Hematopoietic multipotent progenitor cell treated with erythropoietin and hydrocortisone succinate and interleukin-3 and kit ligand, for 4 days (in vitro differentiated cells): ENCODE measurements around the gene GLP1R.
A peak's percentile ranks its signal among the peaks of the same experiment; 100 is the strongest.

ENCODE experiments used
- DNase-seq: peaks from one replicate; pipeline ENCODE4 v3.0.0-alpha.2; 2015

GLP1R gene

GRCh38 chr6:39048481-39049399 lies at the start of gene GLP1R:
TSS of gene GLP1R (plus strand) at chr6:39048781. CDS start at chr6:39048841, 60 bp downstream.
- DNase-seq, result peak; percentile 42

DNA sequence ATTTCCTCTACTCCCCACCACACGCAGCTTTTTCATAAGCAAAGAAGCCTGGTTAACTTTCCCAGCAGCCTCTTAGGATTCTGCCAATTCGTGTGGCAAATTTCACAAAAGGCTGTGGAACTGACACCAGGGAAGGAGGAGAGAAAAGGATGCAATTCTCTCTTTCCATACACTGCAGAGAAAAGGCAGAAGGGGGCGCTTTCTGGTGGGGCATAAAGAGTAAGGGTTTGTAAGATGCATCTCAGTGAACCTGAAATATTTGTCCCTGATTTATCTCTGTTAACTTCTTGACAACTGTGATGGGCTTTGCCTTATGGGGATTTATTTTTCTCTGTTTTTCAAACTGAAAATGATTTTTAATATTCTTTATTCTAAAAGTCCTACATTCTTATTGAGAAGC lies 45.5 kb upstream of the GLP1R start:
- DNase-seq, result peak; percentile 42

- no peak for DNase-seq
These were observed 45.1 kb upstream of the GLP1R start for GRCh38 chr6:39003492-39003891.

DNA sequence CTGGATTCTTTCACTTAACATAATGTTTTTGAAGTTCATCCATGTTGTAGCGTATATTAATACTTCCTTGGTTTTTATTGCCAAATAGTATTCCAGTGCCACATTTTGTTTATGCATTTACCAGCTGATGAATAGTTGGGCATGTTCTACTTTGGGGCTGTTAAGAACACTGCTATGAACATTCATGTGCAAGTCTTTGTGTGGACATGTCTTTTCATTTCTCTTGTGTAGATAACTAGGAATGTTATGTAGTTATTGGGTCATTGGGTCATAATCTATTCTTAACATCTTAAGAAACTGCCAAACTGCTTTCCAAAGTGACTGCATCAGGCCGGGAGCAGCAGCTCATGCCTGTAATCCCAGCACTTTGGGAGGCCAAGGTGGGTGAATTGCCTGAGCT lies 43.8 kb upstream of the GLP1R start:
- DNase-seq, result no peak

GRCh38 chr6:39005774-39006173 lies 42.8 kb upstream of the GLP1R start:
- DNase-seq, result no peak

DNA sequence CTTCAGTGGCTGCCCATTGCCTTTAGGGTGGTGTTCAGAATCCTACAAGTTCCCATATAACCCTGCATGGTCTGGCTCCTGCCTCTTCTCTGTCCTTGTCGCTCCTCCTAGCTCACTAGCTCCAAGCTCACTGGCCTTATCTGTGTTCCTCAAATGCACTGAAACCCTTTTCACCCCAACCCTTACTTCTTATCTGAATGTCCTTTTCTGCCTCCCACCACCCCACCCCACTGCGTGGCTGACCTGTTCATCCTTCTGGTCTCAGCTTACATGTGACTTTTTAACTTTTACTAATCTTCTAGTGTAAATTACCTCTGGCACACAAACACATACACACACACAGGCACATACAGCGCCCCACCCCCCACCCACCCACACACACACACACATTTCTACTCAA lies 41.0 kb upstream of the GLP1R start:
- DNase-seq, result peak; percentile 76

DNA sequence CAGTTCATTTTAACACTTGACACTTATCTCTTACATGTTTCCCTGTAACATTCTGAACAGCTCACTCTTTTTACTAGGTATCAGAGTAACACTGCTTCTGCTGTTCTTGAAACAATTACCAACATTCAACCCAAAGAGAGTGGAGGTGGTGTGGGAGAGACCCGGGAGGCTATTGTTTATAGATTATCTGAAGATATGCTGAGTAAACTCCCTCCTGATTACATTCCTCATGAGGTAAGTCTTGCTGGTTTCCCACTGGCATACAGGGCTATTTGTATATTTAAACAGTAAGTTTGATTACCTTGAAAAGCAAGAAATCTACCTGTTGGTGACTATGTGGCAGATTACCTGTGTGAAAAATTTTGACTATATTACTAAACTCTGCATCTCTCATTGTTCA lies 39.8 kb upstream of the GLP1R start:
- DNase-seq, result no peak

DNA sequence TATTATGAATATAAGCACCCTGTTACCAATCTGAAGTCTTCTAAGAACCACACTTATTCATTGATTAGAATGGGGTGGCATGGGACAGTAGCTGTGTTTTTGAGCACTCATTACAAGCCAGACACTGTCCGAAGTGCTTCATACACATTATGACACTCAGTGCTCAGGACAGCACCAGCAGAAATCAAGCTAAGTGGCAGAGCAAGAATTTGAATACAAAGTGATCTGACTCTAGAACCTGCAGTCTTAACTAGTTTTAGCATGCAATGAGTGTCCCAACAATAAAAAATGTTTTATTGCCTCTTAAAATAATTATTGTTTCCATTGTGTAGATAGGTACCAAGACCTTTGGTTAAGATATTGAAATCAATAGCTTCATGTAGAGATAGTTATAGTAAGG lies 39.1 kb upstream of the GLP1R start:
- DNase-seq, result no peak

DNA sequence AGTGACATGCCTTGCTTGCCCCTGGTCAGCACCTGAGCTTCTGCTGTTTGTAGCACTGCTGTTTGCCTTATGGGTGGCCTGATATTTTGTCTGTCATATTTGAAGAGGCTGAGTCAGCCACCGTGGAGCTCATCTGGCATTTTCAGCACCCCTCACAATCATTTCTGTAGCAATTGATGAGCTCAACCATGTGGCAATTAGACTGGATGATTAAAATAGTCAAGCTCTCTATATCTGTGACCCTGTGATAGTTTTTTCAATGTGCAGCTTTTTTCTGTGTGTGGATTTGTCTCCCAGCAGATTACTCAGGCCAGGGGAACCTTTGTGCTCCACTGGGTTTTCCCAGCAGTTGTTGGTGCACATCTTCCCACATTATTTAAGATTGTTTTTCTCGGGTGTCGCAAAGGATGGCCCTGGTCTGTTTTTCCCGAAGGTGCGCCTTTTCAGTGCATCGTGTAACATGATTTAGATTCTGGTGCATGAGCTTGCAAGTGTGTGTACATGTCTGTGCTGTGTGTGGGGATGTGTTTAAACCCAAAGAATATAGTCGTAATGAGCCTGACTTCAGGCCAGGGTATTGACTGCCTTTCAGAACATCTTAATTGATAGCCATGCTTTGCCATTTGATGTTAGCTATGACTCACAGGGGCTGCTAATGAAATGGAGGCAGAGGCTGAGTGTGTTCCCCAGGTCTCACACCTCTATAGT lies 31.6 kb upstream of the GLP1R start:
- DNase-seq, result no peak

DNA sequence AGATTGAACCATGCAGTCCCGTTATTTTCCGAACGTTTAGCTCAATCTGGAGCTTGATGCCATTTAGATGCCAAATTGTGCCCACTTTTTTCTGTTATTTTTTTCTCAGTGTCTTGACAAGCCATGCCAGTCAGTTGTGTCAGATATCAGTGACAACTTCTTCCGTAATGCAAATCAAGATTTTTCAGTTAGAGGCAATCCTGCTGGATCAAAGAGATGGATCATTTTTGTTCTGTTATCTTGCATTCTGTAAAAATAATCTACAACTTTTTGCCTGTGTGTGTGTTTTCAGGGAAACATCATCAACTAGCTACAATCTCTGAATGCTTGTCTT lies 31.1 kb upstream of the GLP1R start:
- no peak for DNase-seq

- DNase-seq, result no peak
These were observed 30.5 kb upstream of the GLP1R start for GRCh38 chr6:39018103-39018502.

DNA sequence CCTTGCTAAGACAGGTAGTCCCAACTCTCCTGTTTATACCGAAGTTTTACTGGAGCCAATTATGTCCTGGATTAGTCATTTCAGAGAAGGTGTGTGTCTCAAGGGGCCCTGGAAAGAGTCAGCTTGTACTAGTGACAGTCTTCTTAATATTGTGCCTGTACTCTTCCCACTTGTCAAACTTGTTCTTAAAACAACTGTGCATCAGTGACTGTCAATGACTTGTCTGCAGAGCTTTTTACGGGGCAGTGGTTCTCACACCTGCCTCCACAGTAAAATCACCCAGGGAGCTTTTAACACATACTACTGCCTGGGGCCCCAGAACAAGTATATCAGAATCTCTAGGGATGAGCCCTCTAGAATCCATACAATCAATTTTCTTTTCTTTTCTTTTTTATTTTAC lies 28.4 kb upstream of the GLP1R start:
- no peak for DNase-seq

- no peak for DNase-seq
These were observed 27.5 kb upstream of the GLP1R start for GRCh38 chr6:39021041-39021440.

GRCh38 chr6:39021779-39022178 lies 26.8 kb upstream of the GLP1R start:
- DNase-seq, result no peak

DNA sequence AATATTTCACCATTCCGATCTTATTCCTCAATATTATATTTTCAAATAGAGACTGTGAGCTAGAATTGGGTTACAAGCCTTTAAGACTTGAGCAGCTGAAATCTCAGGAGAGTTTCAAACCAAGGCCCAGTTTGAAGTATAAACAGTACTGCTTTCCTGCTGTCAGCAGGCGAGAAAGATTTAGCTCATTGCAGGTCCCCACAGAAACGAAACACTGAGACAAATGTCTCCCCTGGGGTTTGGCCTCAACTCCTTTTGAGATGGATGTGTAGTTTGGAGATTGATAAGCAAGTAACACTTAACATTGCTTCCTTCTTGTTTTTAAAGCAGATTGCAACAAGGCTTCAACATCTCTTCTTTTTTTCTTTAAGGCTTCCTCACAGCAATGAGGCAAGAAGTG lies 22.4 kb upstream of the GLP1R start:
- no peak for DNase-seq

GRCh38 chr6:39029156-39030011 lies 19.2 kb upstream of the GLP1R start:
- peak; percentile 66 for DNase-seq

DNA sequence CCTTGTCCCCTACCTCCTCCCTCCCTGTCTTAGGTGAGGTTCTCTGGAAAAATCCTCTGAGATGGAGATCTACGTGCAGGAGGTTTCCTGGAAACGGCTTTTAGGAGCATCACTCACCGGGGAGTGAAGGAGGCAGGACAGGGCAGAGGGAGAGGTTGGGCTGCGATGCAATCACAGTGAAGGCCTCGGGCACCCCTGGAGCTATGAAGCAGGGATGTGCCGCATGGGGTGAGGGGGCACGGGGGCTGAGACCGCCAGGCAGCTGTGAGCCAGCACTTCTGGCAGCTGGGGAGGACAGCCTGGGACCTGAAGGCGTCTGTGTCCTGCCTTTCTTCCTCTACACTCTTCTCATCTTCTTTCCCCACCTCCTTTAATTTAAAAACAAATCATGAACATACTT lies 12.9 kb upstream of the GLP1R start:
- DNase-seq, result no peak

DNA sequence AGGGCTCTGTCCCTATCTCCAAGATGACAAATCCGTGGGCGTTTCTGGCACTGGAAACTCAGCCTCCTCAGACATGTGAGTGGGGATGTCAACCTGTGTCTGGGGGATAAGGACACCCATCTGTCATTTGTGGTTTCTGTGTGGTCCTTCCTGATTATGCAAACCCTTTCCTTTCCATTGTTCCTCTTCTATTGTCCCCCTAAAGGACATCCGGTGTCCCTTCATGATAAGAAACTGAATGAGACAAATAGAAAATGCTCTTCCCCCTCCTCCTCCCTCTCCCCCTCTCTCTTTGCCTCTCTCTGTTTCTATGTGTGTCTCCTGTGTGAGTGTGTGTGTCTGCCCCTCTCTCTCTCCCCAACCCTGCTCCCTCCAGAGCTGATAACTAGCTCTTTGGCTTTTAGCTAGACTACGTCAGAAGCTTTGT lies 11.5 kb upstream of the GLP1R start:
- DNase-seq, result peak; percentile 89

GRCh38 chr6:39037707-39038106 lies 10.9 kb upstream of the GLP1R start:
- no peak for DNase-seq

DNA sequence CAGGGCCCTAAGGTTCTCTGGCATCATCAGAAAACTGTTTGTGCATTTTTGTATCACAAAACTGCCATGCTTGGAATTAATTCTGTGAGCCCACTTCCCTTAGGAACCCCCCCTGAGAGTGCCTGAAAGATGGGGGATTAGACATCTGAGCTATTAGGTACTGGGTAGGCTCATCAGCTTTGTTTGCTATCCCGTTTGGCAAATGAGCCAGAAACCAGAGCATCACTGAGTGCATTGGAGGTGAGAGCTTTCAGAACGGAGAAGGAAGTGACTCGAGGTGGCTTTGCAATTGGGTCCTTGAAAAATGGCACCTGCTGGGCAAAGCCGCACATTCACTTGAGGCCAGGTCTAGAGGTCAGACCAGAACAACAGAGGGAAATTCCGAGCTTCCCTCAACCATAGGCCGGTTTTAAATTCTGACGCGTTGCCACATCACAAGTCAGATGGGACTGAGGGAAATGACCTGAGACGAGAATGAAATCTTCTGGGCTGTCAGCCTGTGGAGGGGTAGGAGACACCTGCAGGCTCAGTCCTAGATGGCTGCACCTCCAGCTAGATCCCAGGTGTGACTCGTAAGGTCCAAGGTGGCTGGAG lies 8.4 kb upstream of the GLP1R start:
- DNase-seq, result no peak

GRCh38 chr6:39041072-39041471 lies 7.5 kb upstream of the GLP1R start:
- DNase-seq, result no peak

GRCh38 chr6:39043776-39044175 lies 4.8 kb upstream of the GLP1R start:
- no peak for DNase-seq

DNA sequence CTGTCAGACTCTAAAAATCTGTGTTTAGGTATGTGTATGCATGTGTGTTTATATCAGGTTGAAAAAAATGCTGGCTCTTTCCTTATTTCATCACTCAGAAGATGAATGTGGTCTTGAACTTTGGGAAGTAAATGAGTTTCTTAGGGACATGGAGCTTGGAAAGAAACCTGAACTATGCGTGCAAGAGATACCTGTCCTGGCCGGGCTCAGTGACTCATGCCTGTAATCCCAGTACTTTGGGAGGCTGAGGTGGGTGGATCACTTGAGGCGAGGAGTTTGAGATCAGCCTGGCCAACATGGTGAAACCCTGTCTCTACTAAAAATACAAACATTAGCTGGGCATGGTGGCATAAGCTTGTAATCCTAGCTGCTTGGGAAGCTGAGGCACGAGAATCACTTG lies 4.4 kb upstream of the GLP1R start:
- no peak for DNase-seq
